K562 (cell line): ENCODE measurements around the gene ANXA10. TPM values are rescaled to one million over a fixed set of nuclear protein-coding genes. Genes with fewer than 3 reads are reported as not detected.

Experiments
- ATAC-seq: fragments of 200-7000 bp; cut with Tn5 transposase; 3 replicates; pipeline ENCODE4 v1.9.1; 2020; ENCODE audit warnings: moderate library complexity
- BruUV-seq: library from RNA; stranded (reverse); fragments of 400-500 nt; replicated peaks from 2 replicates; lab custom pipeline; 2021; lab: Mats Ljungman, UMichigan
- CTCF ChIA-PET: fragments of 300-600 bp; formaldehyde crosslinking; extraction: SDS; loops from one replicate; lab custom pipeline; 2021; ENCODE audit warnings: low intra/inter-chr PET ratio; lab: Yijun Ruan, JAX
- POLR2A ChIA-PET: fragments of 300-600, 350-650 bp; sonication (Branson Sonifier 250); formaldehyde crosslinking; extraction: SDS; loops from one replicate; lab custom pipeline; 2021; ENCODE audit warnings: antibody characterized with exemption, inconsistent platforms; lab: Yijun Ruan, JAX
- DNase-seq, 4 experiments: peaks; one replicate each; pipeline versions ENCODE4 v3.0.0 to v3.0.0-alpha.2; 2011 to 2018; ENCODE audit warnings: low spot score in 3 of 4, mixed read lengths in 3 of 4; ENCODE audit errors: extremely low read depth in 1 of 4
- FAIRE-seq: peaks from 2 replicates; lab custom pipeline; 2011; peaks lifted over from hg19 to GRCh38; lab: Jason Lieb, UNC
- H2AFZ ChIP-seq: 2 replicates; pipeline ENCODE4 v1.6.0; 2011; ENCODE audit warnings: low read depth, low read length, control low read depth, inconsistent platforms
- H3K27ac ChIP-seq: fragments of 200-600 bp; 3 replicates; pipeline ENCODE4 v1.8.0; 2011; ENCODE audit warnings: low read depth, mild to moderate bottlenecking, control low read depth, inconsistent platforms, low read length, moderate library complexity, mixed read lengths; ENCODE audit errors: extremely low read depth
- H3K27me3 ChIP-seq, 2 experiments: fragments of 300-600 bp in 1 of 2; 2 replicates in 1 of 2; 3 replicates in 1 of 2; pipeline versions ENCODE4 v1.6.0 to v1.8.0; 2011; ENCODE audit warnings: inconsistent platforms in 2 of 2, low read length in 2 of 2, mild to moderate bottlenecking in 1 of 2, mixed read lengths in 1 of 2, moderate library complexity in 1 of 2; ENCODE audit not compliant: control insufficient read depth in 2 of 2, insufficient read depth in 2 of 2
- H3K36me3 ChIP-seq: fragments of 300-600 bp; 3 replicates; pipeline ENCODE4 v1.8.0; 2011; ENCODE audit warnings: mild to moderate bottlenecking, low read length, inconsistent platforms; ENCODE audit not compliant: control insufficient read depth, insufficient read depth
- H3K4me1 ChIP-seq, 2 experiments: fragments of 200-600 bp in 1 of 2; replicated peaks in 1 of 2; 2 replicates in 1 of 2; 3 replicates in 1 of 2; pipeline versions ENCODE4 v1.5.1 to v1.8.0; 2011; ENCODE audit warnings: inconsistent platforms in 2 of 2, low read length in 2 of 2, mild to moderate bottlenecking in 1 of 2, mixed read lengths in 1 of 2, moderate library complexity in 1 of 2; ENCODE audit not compliant: control insufficient read depth in 2 of 2, insufficient read depth in 2 of 2
- H3K4me2 ChIP-seq: 2 replicates; pipeline ENCODE4 v1.6.1; 2011; ENCODE audit warnings: low read length, control low read depth, inconsistent platforms, mixed read lengths; ENCODE audit not compliant: insufficient read depth
- H3K4me3 ChIP-seq: fragments of 200-600 bp; sonication (generic), shearing (Covaris generic); 2 replicates; pipeline ENCODE4 v1.5.1; 2016; ENCODE audit warnings: control low read depth, inconsistent platforms
- H3K79me2 ChIP-seq: fragments of 200-600 bp; 3 replicates; pipeline ENCODE4 v1.8.0; 2011; ENCODE audit warnings: low read length, inconsistent platforms; ENCODE audit not compliant: control insufficient read depth, insufficient read depth
- H3K9ac ChIP-seq, 2 experiments: 2 replicates each; pipeline versions ENCODE4 v1.6.0 to v1.6.1; 2011; ENCODE audit warnings: low read depth in 2 of 2, low read length in 2 of 2, control low read depth in 1 of 2, inconsistent platforms in 1 of 2, mild to moderate bottlenecking in 1 of 2, mixed read lengths in 1 of 2; ENCODE audit not compliant: insufficient read depth in 1 of 2
- H3K9me1 ChIP-seq: one replicate; pipeline ENCODE4 v1.6.0; 2011; ENCODE audit warnings: inconsistent platforms, mild to moderate bottlenecking, low read length, moderate library complexity; ENCODE audit not compliant: control insufficient read depth, insufficient read depth
- H3K9me3 ChIP-seq: replicated peaks from 2 replicates; pipeline ENCODE4 v1.5.1; 2011; ENCODE audit warnings: low read depth, low read length, inconsistent platforms; ENCODE audit not compliant: control insufficient read depth, insufficient read depth
- H4K20me1 ChIP-seq: replicated peaks from 2 replicates; pipeline ENCODE4 v1.6.1; 2011; ENCODE audit warnings: low read length, inconsistent platforms, mixed read lengths; ENCODE audit not compliant: control insufficient read depth, insufficient read depth
- ETV5 ChIP-seq: sonication (generic); formaldehyde crosslinking; IDR thresholded peaks from 2 replicates; pipeline ENCODE4 v1.4.0; 2020; ENCODE audit warnings: low read depth, mild to moderate bottlenecking, missing genetic modification reagents
- PHF21A ChIP-seq: fragments of 450-650 bp; IDR thresholded peaks from 2 replicates; pipeline ENCODE4 v1.6.1; 2017; ENCODE audit warnings: low read depth, borderline replicate concordance
- POLR3A ChIP-seq: IDR thresholded peaks from 2 replicates; pipeline ENCODE4 v1.6.1; 2011; ENCODE audit warnings: borderline replicate concordance, mild to moderate bottlenecking, moderate library complexity; ENCODE audit not compliant: insufficient read length, insufficient read depth; ENCODE audit errors: extremely low read depth
- PTBP1 ChIP-seq: fragments of 200-400 bp; formaldehyde crosslinking; IDR thresholded peaks from 2 replicates; pipeline ENCODE4 v1.6.1; 2017; ENCODE audit warnings: low read depth, low read length
- RNF2 ChIP-seq: sonication (generic); IDR thresholded peaks from 2 replicates; pipeline ENCODE4 v1.6.1; 2016
- TAF1 ChIP-seq: IDR thresholded peaks from 2 replicates; pipeline ENCODE4 v1.6.1; 2011; ENCODE audit warnings: mild to moderate bottlenecking, low read length, moderate library complexity; ENCODE audit not compliant: insufficient read depth, control insufficient read depth, severe bottlenecking; ENCODE audit errors: extremely low read depth
- YY1 ChIP-seq, 3 experiments: IDR thresholded peaks; 2 replicates each; pipeline ENCODE4 v1.6.1; 2011; ENCODE audit warnings: low read length in 2 of 3, mild to moderate bottlenecking in 2 of 3, moderate library complexity in 2 of 3, borderline replicate concordance in 1 of 3, control low read depth in 1 of 3, low read depth in 1 of 3; ENCODE audit not compliant: insufficient read depth in 3 of 3, insufficient replicate concordance in 2 of 3, control insufficient read depth in 1 of 3, insufficient read length in 1 of 3; ENCODE audit errors: extremely low read depth in 1 of 3
- ZFX ChIP-seq: sonication (generic); formaldehyde crosslinking; IDR thresholded peaks from 2 replicates; pipeline ENCODE4 v1.8.0; 2022; ENCODE audit warnings: mild to moderate bottlenecking, missing genetic modification reagents, moderate library complexity
- ZNF316 ChIP-seq: fragments of 450-650 bp; IDR thresholded peaks from 2 replicates; pipeline ENCODE4 v1.6.1; 2016
- ZNF444 ChIP-seq: fragments of 250-450 bp; sonication (Bioruptor Pico); IDR thresholded peaks from 2 replicates; pipeline ENCODE4 v1.4.0; 2020; ENCODE audit warnings: mild to moderate bottlenecking, moderate library complexity
- in situ Hi-C: fragments of 300-500 bp; cut with MboI; formaldehyde crosslinking; loops from 4 replicates; pipeline ENCODE4 v1.15.0; 2018; ENCODE audit warnings: inconsistent platforms, mixed read lengths
- intact Hi-C: fragments of 100-400 bp; cut with micrococcal nuclease; formaldehyde crosslinking; loops from 2 replicates; pipeline ENCODE4 v1.14.2; 2022
- polyA plus RNA-seq, 8 experiments: library from polyadenylated mRNA; depleted of rRNA in 4 of 8; stranded (reverse) in 5 of 8; unstranded in 3 of 8; fragments of >200 nt; fragmentation: Nextera tagmentation in 2 of 8; fragmentation: Illumina TruSeq in 1 of 8; extraction: Ambion mirVana in 2 of 8; extraction: Trizol in 1 of 8; gene quantifications; 2 replicates each; pipeline versions ENCODE4 v1.2.1 to v1.2.3, GENCODE V29; 2011 to 2014; ENCODE audit warnings: inconsistent platforms in 1 of 8, missing spikeins in 1 of 8
- total RNA-seq, 7 experiments: library from RNA; depleted of rRNA in 6 of 7; stranded (reverse); fragments of >200 nt in 6 of 7; fragmentation: Illumina TruSeq in 2 of 7; extraction: Trizol in 2 of 7; gene quantifications; 2 replicates each; pipeline versions ENCODE4 v1.2.1 to v1.2.3, GENCODE V29; 2011 to 2021; ENCODE audit warnings: low replicate concordance in 1 of 7

ANXA10 gene
- total and polyA plus RNA-seq, 9 of the 15 experiments (the other 6 are each of a cell fraction or from before 2014, with no cell fraction given): not detected

DNA sequence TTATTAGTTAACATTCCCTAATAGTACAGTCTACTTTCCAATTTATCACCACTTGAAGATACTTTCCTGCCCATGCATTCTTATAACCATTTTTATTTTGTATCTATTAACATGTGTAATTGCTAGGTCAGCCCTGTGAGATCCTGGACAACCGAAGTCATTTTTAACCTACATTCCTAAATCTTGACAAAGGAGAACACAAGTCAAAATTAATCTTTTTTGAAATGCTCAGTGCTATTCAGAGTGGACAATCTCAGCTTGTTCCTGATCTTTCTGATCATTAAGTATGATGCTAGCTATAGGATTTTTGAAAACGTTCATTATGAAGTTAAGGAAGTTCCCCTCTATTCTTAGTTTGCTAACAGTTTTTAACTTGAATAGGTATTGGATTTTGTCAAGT lies 37.5 kb downstream of the ANXA10 start (continued):
- no peak for TF ChIP-seq YY1 (IDR thresholded peaks at IDR 0.05; ENCODE audit: borderline replicate concordance in 1 of 3, control insufficient read depth in 1 of 3, extremely low read depth in 1 of 3, insufficient read depth in 3 of 3, insufficient read length in 1 of 3, insufficient replicate concordance in 2 of 3, low read depth in 1 of 3, low read length in 2 of 3)
- TF ChIP-seq ETV5: no peak
- TF ChIP-seq PHF21A: no peak
- TF ChIP-seq PTBP1: no peak
- TF ChIP-seq ZNF316: no peak

DNA sequence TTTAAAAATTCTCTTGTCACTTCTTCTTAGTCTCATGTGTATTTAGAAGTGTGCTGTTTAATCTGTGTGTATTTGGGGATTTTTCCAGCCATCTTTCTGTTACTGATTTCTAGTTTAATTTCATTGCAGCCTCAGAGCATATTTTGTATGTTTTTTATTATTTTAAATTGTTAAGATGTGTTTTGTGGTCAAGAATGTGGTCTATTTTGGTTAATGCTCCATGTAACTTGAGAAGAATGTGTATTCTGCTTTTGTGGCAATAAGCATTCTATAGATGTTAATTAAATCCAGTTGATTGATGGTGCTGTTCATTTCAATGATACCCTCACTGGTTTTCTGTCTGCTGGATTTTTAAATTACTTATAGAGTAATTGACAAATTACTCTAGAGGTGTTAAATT lies 38.9 kb downstream of the ANXA10 start:
- no TSS peak for BruUV-seq
- POLR2A ChIA-PET: no interaction called here
- CTCF ChIA-PET: no interaction called here
- no peak overlapping the region for H3K9ac ChIP-seq
- no peaks in the 10 kb centered on the region for H3K79me2 ChIP-seq
- no peak overlapping the region for H3K4me2 ChIP-seq
- no peaks in the 10 kb centered on the region for H3K36me3 ChIP-seq
- intact Hi-C loops: no loop called here
- in situ Hi-C loops: no loop called here
- no peak overlapping the region for H3K27ac ChIP-seq
- no peak overlapping the region for H3K4me3 ChIP-seq
- no peaks in the 10 kb centered on the region for H3K9me1 ChIP-seq
- FAIRE-seq (no peak), DNase-seq (no peak), ATAC-seq (no peak)
- no peaks in the 10 kb centered on the region for H4K20me1 ChIP-seq
- H3K9me3 ChIP-seq: no peaks in the 10 kb centered on the region; the same call in 1 of the 2 replicates
- no peaks in the 10 kb centered on the region for H3K4me1 ChIP-seq
- H3K27me3 ChIP-seq: no peaks in the 10 kb centered on the region
- no peak for TF ChIP-seq ZNF444 (CRISPR knock-in tag)
- TF ChIP-seq RNF2: no peak
- no peak for TF ChIP-seq TAF1
- no peak for TF ChIP-seq ZFX
- TF ChIP-seq POLR3A: no peak
- TF ChIP-seq, all 486 proteins: peak for 0
- no peak overlapping the region for H2AFZ ChIP-seq
